Breast epithelium (tissue), 4 donors: ENCODE measurements around the gene TTF2. TPM values are rescaled to one million over a fixed set of nuclear protein-coding genes. Genes with fewer than 3 reads are reported as not detected.
"Not testable (repeated sequence)": the region's sequence is repeated elsewhere in the genome, so short reads cannot be mapped to it uniquely, and the experiment has no call there.

Experiments used
- DNase-seq, 2 donors: peaks; one replicate each; pipeline ENCODE4 v3.0.0-alpha.2; 2019; ENCODE audit warnings: low spot score in 2 of 2
- H3K27ac ChIP-seq, 2 donors: fragments of 200-600 bp; sonication (generic) in 1 of 2; one replicate each; pipeline ENCODE4 v1.5.1; 2016 to 2019; ENCODE audit warnings: mild to moderate bottlenecking in 1 of 2
- H3K27me3 ChIP-seq, 2 donors: fragments of 200-600 bp; sonication (generic) in 1 of 2; one replicate each; pipeline versions ENCODE4 v1.5.1 to v1.6.0; 2017 to 2019; ENCODE audit warnings: control low read depth in 1 of 2, mild to moderate bottlenecking in 1 of 2
- H3K36me3 ChIP-seq: fragments of 200-600 bp; one replicate; pipeline ENCODE4 v1.5.1; 2019
- H3K4me1 ChIP-seq, 2 donors: fragments of 200-600 bp; sonication (generic); one replicate each; pipeline ENCODE4 v1.5.1; 2016 to 2019; ENCODE audit warnings: control low read depth in 1 of 2
- H3K4me3 ChIP-seq, 3 donors: fragments of 200-600 bp; sonication (generic); 1 replicate in 2 of 3; 2 replicates in 1 of 3; pipeline ENCODE4 v1.5.1; 2016 to 2019; ENCODE audit warnings: mild to moderate bottlenecking in 3 of 3, moderate library complexity in 2 of 3
- H3K9me3 ChIP-seq, 2 donors: fragments of 200-600 bp; sonication (generic) in 1 of 2; one replicate each; pipeline ENCODE4 v1.5.1; 2016 to 2019; ENCODE audit warnings: control low read depth in 1 of 2
- POLR2A ChIP-seq: fragments of 450-650 bp; IDR thresholded peaks from one replicate; pipeline ENCODE4 v1.6.1; 2016; ENCODE audit warnings: antibody characterized with exemption, mild to moderate bottlenecking, moderate library complexity
- POLR2AphosphoS5 ChIP-seq, 3 donors: sonication (generic); formaldehyde crosslinking; IDR thresholded peaks; one replicate each; pipeline ENCODE4 v1.6.1; 2017; ENCODE audit warnings: antibody characterized with exemption in 3 of 3
- intact Hi-C: fragments of 100-400 bp; cut with DNase I; formaldehyde crosslinking; loops from one replicate; pipeline ENCODE4 v1.15.1; 2023; ENCODE audit warnings: low total_unique reads
- total RNA-seq, 3 donors: library from RNA; depleted of rRNA; stranded (reverse); fragments of >200 nt; gene quantifications; one replicate each; pipeline ENCODE4 v1.1.0, GENCODE V29; 2016
- TF ChIP-seq, protein P1 (sequence below), 3 donors: fragments of 450-650 bp; IDR thresholded peaks; one replicate each; pipeline ENCODE4 v1.5.1; 2016 to 2017; ENCODE audit warnings: antibody characterized with exemption in 3 of 3, mild to moderate bottlenecking in 3 of 3, moderate library complexity in 3 of 3

TTF2 gene
- total RNA-seq, 3 donors from 2014 or later, result 15.5 to 24.7 (median 24.6) TPM

DNA sequence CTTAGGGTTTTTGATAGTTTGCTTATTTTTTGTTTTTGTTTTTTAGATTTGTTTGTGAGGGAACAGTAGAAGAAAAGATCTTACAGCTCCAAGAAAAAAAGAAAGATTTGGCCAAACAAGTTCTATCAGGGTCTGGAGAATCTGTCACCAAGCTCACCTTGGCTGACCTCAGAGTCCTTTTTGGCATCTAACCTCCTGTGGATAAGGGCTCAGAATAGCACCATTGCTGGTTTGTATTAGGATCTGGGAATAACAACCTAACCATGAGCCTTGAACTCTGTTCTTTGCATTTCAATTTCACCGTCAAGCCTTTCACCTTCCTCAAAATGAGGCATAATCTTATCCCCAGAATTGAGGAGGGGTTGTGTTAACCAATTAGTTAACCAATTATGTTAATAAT lies 41.2 kb downstream of the TTF2 start:
- intact Hi-C loops, result no loop called here
- Histone ChIP-seq H3K4me3 (no peak overlapping the region), H3K27me3 (no peaks in the 10 kb centered on the region), H3K36me3 (no peaks in the 10 kb centered on the region), H3K9me3 (no peaks in the 10 kb centered on the region), H3K4me1 (no peaks in the 10 kb centered on the region), H3K27ac (no peak overlapping the region)
- no peak for DNase-seq
- TF ChIP-seq POLR2A (no peak), POLR2AphosphoS5 (IDR thresholded peaks at IDR 0.05) (no peak)
- TF ChIP-seq, protein P1, sequence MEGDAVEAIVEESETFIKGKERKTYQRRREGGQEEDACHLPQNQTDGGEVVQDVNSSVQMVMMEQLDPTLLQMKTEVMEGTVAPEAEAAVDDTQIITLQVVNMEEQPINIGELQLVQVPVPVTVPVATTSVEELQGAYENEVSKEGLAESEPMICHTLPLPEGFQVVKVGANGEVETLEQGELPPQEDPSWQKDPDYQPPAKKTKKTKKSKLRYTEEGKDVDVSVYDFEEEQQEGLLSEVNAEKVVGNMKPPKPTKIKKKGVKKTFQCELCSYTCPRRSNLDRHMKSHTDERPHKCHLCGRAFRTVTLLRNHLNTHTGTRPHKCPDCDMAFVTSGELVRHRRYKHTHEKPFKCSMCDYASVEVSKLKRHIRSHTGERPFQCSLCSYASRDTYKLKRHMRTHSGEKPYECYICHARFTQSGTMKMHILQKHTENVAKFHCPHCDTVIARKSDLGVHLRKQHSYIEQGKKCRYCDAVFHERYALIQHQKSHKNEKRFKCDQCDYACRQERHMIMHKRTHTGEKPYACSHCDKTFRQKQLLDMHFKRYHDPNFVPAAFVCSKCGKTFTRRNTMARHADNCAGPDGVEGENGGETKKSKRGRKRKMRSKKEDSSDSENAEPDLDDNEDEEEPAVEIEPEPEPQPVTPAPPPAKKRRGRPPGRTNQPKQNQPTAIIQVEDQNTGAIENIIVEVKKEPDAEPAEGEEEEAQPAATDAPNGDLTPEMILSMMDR (IDR thresholded peaks at IDR 0.05), result no peak

DNA sequence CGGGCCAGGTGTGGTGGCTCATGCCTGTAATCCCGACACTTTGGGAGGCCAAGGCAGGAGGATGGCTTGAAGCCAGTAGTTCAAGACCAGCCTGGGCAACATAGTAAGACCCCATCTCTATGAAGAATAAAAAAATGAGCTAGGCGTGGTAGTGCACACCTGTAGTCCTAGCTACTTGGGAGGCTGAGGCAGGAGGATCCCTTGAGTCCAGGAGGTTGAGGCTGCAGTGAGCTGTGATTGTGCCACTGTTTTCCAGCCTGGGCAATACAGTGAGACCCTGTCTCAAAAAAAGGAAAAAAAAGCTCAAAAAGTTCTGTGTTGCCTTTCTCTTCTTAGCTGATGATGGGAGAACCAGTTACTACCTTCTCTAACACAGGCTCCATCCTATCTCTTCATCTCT lies 41.7 kb downstream of the TTF2 start:
- H3K4me3 ChIP-seq, H3K27ac ChIP-seq, H3K36me3 ChIP-seq, intact Hi-C loops, H3K4me1 ChIP-seq, H3K27me3 ChIP-seq, DNase-seq, H3K9me3 ChIP-seq: not testable (repeated sequence)

DNA sequence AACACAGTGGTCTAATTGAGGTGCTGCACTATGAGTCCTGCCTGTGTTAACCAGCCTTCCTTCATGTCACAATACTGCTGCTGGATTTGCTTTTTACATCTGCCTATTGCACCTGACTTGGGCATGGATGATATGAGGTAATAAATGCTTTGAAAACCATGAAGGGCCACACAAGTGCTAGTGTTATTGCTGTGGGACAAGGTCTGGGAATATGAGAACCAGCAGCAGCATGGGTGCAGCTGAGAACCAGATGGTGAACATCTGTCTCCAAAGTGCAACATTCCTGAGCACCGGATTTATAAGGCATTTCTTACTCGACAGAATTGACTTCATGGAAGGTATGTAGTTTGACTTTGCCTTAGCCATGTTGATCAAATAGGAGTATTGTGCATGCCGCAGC lies 44.9 kb downstream of the TTF2 start:
- H3K36me3 ChIP-seq, result no peaks in the 10 kb centered on the region

DNA sequence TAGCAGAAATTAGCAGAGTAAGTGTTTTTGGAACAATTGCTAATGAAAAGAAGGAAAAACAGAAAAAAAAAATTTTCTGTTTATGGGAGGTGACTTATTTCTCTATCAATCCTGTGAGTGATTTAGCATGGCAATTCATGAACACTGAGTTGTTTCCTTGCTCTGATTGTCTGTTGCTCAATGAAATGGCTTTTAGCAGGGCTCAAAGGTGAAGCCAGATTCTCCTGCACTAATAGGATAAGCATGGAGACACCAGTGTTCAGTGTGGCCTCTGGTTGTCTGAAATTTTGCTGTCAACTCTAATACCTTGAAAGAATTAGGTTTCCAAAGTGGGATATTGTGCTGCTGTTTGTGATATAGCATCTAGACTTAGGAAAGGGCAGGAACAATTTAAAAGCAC lies 45.6 kb downstream of the TTF2 start:
- intact Hi-C loops, result no loop called here
- TF ChIP-seq POLR2A (no peak), POLR2AphosphoS5 (IDR thresholded peaks at IDR 0.05) (no peak)
- TF ChIP-seq, protein P1 (IDR thresholded peaks at IDR 0.05), result no peak
- Histone ChIP-seq H3K4me3 (no peak overlapping the region), H3K27me3 (no peaks in the 10 kb centered on the region), H3K9me3 (no peaks in the 10 kb centered on the region), H3K36me3 (no peaks in the 10 kb centered on the region), H3K4me1 (no peaks in the 10 kb centered on the region), H3K27ac (no peak overlapping the region)
- no peak for DNase-seq

More for the DNA sequence above, 44.9 kb downstream of the TTF2 start:
- TF ChIP-seq POLR2A (no peak), POLR2AphosphoS5 (IDR thresholded peaks at IDR 0.05) (no peak)
- TF ChIP-seq, protein P1 (IDR thresholded peaks at IDR 0.05), result no peak
- DNase-seq, result no peak
- H3K27me3 ChIP-seq, result no peaks in the 10 kb centered on the region
- H3K9me3 ChIP-seq, result no peaks in the 10 kb centered on the region
- no peak overlapping the region for H3K4me3 ChIP-seq
- H3K27ac ChIP-seq, result no peak overlapping the region
- no peaks in the 10 kb centered on the region for H3K4me1 ChIP-seq
- intact Hi-C loops, result no loop called here

DNA sequence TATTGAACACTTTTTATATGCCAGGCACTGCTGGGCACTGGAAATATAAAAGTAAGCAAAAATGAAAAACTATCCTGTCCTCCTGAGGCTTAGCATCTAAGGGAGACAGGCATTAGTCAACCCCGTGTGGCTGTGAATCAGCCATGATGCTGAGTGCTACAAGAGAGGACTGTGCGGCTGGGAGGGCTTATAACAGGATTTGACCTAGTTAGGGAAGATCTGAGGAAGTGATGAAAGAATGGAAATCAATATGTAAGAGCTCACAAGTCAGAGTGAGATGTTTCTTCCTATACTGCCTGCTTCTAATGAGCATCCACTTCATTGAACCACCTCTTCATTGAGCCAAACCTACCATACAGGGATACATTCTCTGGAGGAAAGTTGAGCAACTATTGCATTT lies 46.4 kb downstream of the TTF2 start:
- Histone ChIP-seq H3K4me1 (no peaks in the 10 kb centered on the region), H3K27ac (no peak overlapping the region), H3K36me3 (no peaks in the 10 kb centered on the region), H3K4me3 (no peak overlapping the region), H3K27me3 (no peaks in the 10 kb centered on the region), H3K9me3 (no peaks in the 10 kb centered on the region)
- intact Hi-C loops, result no loop called here
- DNase-seq, result no peak
- TF ChIP-seq, protein P1 (IDR thresholded peaks at IDR 0.05), result no peak
- TF ChIP-seq POLR2A, result no peak
- no peak for TF ChIP-seq POLR2AphosphoS5 (IDR thresholded peaks at IDR 0.05)

DNA sequence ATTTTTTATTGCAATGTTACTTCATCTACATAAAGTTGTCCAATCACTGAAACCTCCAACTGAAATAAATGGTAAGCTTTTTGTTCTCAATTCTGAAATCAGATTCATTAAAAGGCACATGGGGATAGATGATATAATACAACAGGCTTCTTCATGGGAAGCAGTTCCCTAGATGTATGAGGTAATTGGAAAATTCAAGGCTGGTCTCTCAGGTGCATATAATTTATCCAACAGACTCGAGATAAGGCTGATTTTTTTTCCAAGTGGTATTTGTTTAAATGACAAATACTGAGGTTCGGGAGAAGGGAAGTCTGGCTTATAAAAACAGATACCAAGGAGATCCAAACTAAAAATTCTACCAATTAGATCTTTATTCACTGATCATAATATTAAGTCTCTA lies 47.2 kb downstream of the TTF2 start:
- H3K36me3 ChIP-seq, result no peaks in the 10 kb centered on the region
- H3K27me3 ChIP-seq, result no peaks in the 10 kb centered on the region
- no peaks in the 10 kb centered on the region for H3K9me3 ChIP-seq
- intact Hi-C loops, result no loop called here
- DNase-seq, result no peak
- no peaks in the 10 kb centered on the region for H3K4me1 ChIP-seq
- no peak overlapping the region for H3K4me3 ChIP-seq
- TF ChIP-seq POLR2A, result no peak
- TF ChIP-seq, protein P1 (IDR thresholded peaks at IDR 0.05), result no peak
- no peak for TF ChIP-seq POLR2AphosphoS5 (IDR thresholded peaks at IDR 0.05)
- H3K27ac ChIP-seq, result no peak overlapping the region
